NCI-H2029 treated with DMSO at 0.1 percent for 48 hours (cell line): ENCODE data around the gene CCN2.

ENCODE experiments used
- DNase-seq: peaks from one replicate; lab custom pipeline; 2025; lab: John Stamatoyannopoulos, UW

Gene CCN2

GRCh38 chr6:131950767-131951575, at the start of gene CCN2:
Gene CCN2, minus strand, starts transcription at chr6:131951372. Its CDS starts 200 bp downstream, at chr6:131951172.
- DNase-seq = no peak

- DNase-seq = no peak
Observed at GRCh38 chr6:132000296-132000695, 49.1 kb upstream of the CCN2 start.

GRCh38 chr6:131999545-132000146, 48.5 kb upstream of the CCN2 start:
- no peak for DNase-seq

GRCh38 chr6:131998255-131998982, 47.2 kb upstream of the CCN2 start:
- DNase-seq = no peak

GRCh38 chr6:131997429-131998153, 46.4 kb upstream of the CCN2 start:
- DNase-seq = no peak

GRCh38 chr6:131995917-131996316, 44.7 kb upstream of the CCN2 start:
- no peak for DNase-seq

- DNase-seq = no peak
Observed at GRCh38 chr6:131992557-131992956, 41.4 kb upstream of the CCN2 start.

GRCh38 chr6:131989036-131989435, 37.9 kb upstream of the CCN2 start:
- DNase-seq = no peak

GRCh38 chr6:131982740-131983259, 31.6 kb upstream of the CCN2 start:
- no peak for DNase-seq

- DNase-seq = no peak
Observed at GRCh38 chr6:131981624-131981978, 30.4 kb upstream of the CCN2 start.

- no peak for DNase-seq
Observed at GRCh38 chr6:131980791-131981623, 29.8 kb upstream of the CCN2 start.

GRCh38 chr6:131980338-131980790, 29.2 kb upstream of the CCN2 start:
- no peak for DNase-seq

- no peak for DNase-seq
Observed at GRCh38 chr6:131979515-131980337, 28.6 kb upstream of the CCN2 start.

GRCh38 chr6:131978522-131978921, 27.4 kb upstream of the CCN2 start:
- no peak for DNase-seq

GRCh38 chr6:131976545-131977061, 25.4 kb upstream of the CCN2 start:
- DNase-seq = no peak

GRCh38 chr6:131972741-131973140, 21.6 kb upstream of the CCN2 start:
- no peak for DNase-seq

GRCh38 chr6:131970076-131970859, 19.1 kb upstream of the CCN2 start:
- no peak for DNase-seq

- no peak for DNase-seq
Observed at GRCh38 chr6:131968656-131969055, 17.5 kb upstream of the CCN2 start.

GRCh38 chr6:131967948-131968347, 16.8 kb upstream of the CCN2 start:
- DNase-seq = no peak
